Caco-2 (cell line): ENCODE data around the gene IGSF3. TPM values are rescaled to one million over a fixed set of nuclear protein-coding genes. Genes with fewer than 3 reads are reported as not detected.

ENCODE experiments used
- BruUV-seq: library from RNA; stranded (reverse); fragments of 400-500 nt; replicated peaks from 2 replicates; lab custom pipeline; 2021; lab: Mats Ljungman, UMichigan
- CTCF ChIA-PET: fragments of 300-600 bp; sonication (Branson Sonifier 250); formaldehyde crosslinking; loops from one replicate; lab custom pipeline; 2022; ENCODE audit warnings: antibody characterized with exemption; lab: Charles Lee
- POLR2A ChIA-PET: fragments of 300-600 bp; sonication (Branson Sonifier 250); formaldehyde crosslinking; loops from one replicate; lab custom pipeline; 2022; ENCODE audit warnings: antibody characterized with exemption; lab: Charles Lee
- DNase-seq, 2 experiments: peaks; one replicate each; pipeline versions ENCODE4 v3.0.0 to v3.0.0-alpha.2; 2020 to 2022
- H3K27me3 ChIP-seq: replicated peaks from 2 replicates; pipeline ENCODE4 v1.6.0; 2011; ENCODE audit warnings: low read length; ENCODE audit not compliant: control insufficient read depth, insufficient read depth
- H3K36me3 ChIP-seq: 2 replicates; pipeline ENCODE4 v1.5.1; 2011; ENCODE audit warnings: low read length; ENCODE audit not compliant: control insufficient read depth, insufficient read depth
- H3K4me1 ChIP-seq: fragments of 250-450 bp; sonication (Bioruptor Pico); 2 replicates; pipeline ENCODE4 v1.5.1; 2020; ENCODE audit warnings: mild to moderate bottlenecking
- H3K4me3 ChIP-seq: 2 replicates; pipeline ENCODE4 v1.5.1; 2011; ENCODE audit warnings: low read depth, mild to moderate bottlenecking, control low read depth, low read length
- H3K9me3 ChIP-seq: fragments of 250-450 bp; sonication (Bioruptor Pico); 2 replicates; pipeline ENCODE4 v1.5.1; 2020; ENCODE audit warnings: mild to moderate bottlenecking, moderate library complexity
- H3K27ac Mint-ChIP-seq: one replicate; pipeline ENCODE4 v1.8.0; 2022; ENCODE audit warnings: mixed read lengths; ENCODE audit not compliant: unreplicated experiment
- H3K27me3 Mint-ChIP-seq: one replicate; pipeline ENCODE4 v1.8.0; 2022; ENCODE audit warnings: mixed read lengths; ENCODE audit not compliant: insufficient read depth, unreplicated experiment
- H3K36me3 Mint-ChIP-seq: one replicate; pipeline ENCODE4 v1.8.0; 2022; ENCODE audit warnings: mild to moderate bottlenecking, mixed read lengths; ENCODE audit not compliant: insufficient read depth, unreplicated experiment
- H3K4me1 Mint-ChIP-seq: one replicate; pipeline ENCODE4 v1.8.0; 2022; ENCODE audit warnings: low read depth, mixed read lengths; ENCODE audit not compliant: unreplicated experiment
- H3K4me3 Mint-ChIP-seq: one replicate; pipeline ENCODE4 v1.8.0; 2022; ENCODE audit warnings: mild to moderate bottlenecking, moderate library complexity, mixed read lengths; ENCODE audit not compliant: unreplicated experiment
- H3K9me3 Mint-ChIP-seq: one replicate; pipeline ENCODE4 v1.8.0; 2022; ENCODE audit warnings: mixed read lengths; ENCODE audit not compliant: unreplicated experiment
- intact Hi-C: fragments of 100-400 bp; cut with micrococcal nuclease; formaldehyde crosslinking; loops from one replicate; pipeline ENCODE4 v1.10.0; 2022; ENCODE audit not compliant: unreplicated experiment
- total RNA-seq: library from RNA; stranded (reverse); gene quantifications from 2 replicates; pipeline ENCODE4 v1.2.3, GENCODE V29; 2022
- TF ChIP-seq, protein P1 (sequence below), 2 experiments: fragments of 200-600 bp in 1 of 2; IDR thresholded peaks; 1 replicate in 1 of 2; 2 replicates in 1 of 2; pipeline versions ENCODE4 v1.5.1 to v1.8.0; 2011 to 2022; ENCODE audit warnings: antibody characterized with exemption in 1 of 2, control low read depth in 1 of 2, inconsistent platforms in 1 of 2, low read depth in 1 of 2, low read length in 1 of 2, mild to moderate bottlenecking in 1 of 2, moderate library complexity in 1 of 2; ENCODE audit not compliant: insufficient read depth in 1 of 2, severe bottlenecking in 1 of 2, unreplicated experiment in 1 of 2

The IGSF3 gene
- total RNA-seq, 1 experiment from 2014 or later = 24.0 TPM

DNA sequence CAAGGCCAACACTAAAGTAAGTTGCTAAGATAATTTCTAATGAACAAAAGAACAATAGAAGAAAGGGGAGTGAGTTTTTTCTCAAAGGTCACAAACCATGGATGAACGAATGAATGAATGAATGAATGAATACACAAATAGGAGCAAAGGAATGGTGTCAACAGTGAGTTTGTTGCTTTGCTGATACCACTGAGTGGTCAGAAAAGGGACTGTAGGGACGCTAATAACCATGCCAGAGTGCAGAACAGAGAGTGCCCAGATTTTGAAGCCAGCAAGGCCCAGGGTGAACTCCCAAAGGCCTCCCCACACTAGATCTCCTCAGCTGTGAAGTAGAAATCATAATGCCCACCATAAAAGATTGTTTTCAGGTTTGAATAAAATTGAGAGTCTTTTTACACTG lies 112.6 kb downstream of the IGSF3 start:
- H3K9me3 ChIP-seq = no peaks in the 10 kb centered on the region
- intact Hi-C loops = no loop called here
- Mint-ChIP-seq H3K36me3 (no peaks in the 10 kb centered on the region), H3K27me3 (no peaks in the 10 kb centered on the region), H3K27ac (no peak overlapping the region), H3K4me1 (no peaks in the 10 kb centered on the region), H3K4me3 (no peak overlapping the region), H3K9me3 (no peaks in the 10 kb centered on the region)
- CTCF ChIA-PET = no interaction called here
- BruUV-seq = no TSS peak
- H3K4me1 ChIP-seq = no peaks in the 10 kb centered on the region
- no peaks in the 10 kb centered on the region for H3K36me3 ChIP-seq
- no peak for DNase-seq
- no peaks in the 10 kb centered on the region for H3K27me3 ChIP-seq
- no peak overlapping the region for H3K4me3 ChIP-seq
- POLR2A ChIA-PET = no interaction called here
- TF ChIP-seq, protein P1, sequence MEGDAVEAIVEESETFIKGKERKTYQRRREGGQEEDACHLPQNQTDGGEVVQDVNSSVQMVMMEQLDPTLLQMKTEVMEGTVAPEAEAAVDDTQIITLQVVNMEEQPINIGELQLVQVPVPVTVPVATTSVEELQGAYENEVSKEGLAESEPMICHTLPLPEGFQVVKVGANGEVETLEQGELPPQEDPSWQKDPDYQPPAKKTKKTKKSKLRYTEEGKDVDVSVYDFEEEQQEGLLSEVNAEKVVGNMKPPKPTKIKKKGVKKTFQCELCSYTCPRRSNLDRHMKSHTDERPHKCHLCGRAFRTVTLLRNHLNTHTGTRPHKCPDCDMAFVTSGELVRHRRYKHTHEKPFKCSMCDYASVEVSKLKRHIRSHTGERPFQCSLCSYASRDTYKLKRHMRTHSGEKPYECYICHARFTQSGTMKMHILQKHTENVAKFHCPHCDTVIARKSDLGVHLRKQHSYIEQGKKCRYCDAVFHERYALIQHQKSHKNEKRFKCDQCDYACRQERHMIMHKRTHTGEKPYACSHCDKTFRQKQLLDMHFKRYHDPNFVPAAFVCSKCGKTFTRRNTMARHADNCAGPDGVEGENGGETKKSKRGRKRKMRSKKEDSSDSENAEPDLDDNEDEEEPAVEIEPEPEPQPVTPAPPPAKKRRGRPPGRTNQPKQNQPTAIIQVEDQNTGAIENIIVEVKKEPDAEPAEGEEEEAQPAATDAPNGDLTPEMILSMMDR (IDR thresholded peaks at IDR 0.05; ENCODE audit: insufficient read depth in 1 of 2, low read depth in 1 of 2, low read length in 1 of 2, severe bottlenecking in 1 of 2, unreplicated experiment in 1 of 2) = no peak

DNA sequence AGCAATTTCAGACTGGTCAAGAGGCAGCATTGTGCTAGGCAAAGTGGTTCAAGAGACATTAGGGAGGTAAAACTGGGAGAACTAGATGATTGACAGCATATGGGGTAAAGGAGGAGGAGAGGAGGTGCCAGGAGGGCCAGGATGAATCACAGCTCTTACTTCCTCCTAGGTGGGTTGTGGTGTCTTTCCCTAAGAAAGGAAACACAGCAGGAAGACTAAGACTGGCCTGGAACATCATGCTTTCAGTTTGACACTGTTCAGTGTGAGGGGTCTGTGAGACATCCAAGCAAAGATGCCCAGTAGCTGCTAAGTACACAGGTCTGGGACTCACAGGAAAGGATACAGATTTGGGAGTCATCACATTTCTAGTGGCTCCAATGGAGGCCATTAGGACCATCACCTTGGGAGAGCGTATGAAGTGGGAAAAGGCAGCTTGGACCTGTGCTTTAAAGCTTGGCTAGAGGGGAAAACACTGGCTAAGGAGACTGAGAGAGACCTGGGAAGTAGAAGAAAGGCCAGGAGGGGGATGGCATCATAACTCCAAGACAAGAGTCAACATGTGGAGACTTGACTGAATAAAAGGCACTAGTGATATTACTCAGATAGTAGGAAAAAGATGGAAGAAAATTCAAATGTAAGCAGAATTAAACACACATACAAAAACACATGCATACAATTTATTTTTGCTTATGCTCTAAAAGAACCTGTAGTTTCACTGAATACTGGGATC lies 114.0 kb downstream of the IGSF3 start:
- Mint-ChIP-seq H3K27ac (no peak overlapping the region), H3K9me3 (no peaks in the 10 kb centered on the region), H3K4me3 (no peak overlapping the region), H3K27me3 (no peaks in the 10 kb centered on the region), H3K36me3 (no peaks in the 10 kb centered on the region), H3K4me1 (no peaks in the 10 kb centered on the region)
- no peaks in the 10 kb centered on the region for H3K27me3 ChIP-seq
- no TSS peak for BruUV-seq
- no peak overlapping the region for H3K4me3 ChIP-seq
- no peaks in the 10 kb centered on the region for H3K36me3 ChIP-seq
- intact Hi-C loops = no loop called here
- no peaks in the 10 kb centered on the region for H3K9me3 ChIP-seq
- CTCF ChIA-PET = no interaction called here
- no peaks in the 10 kb centered on the region for H3K4me1 ChIP-seq
- POLR2A ChIA-PET = no interaction called here
- no peak for DNase-seq
- TF ChIP-seq, protein P1 (IDR thresholded peaks at IDR 0.05; ENCODE audit: insufficient read depth in 1 of 2, low read depth in 1 of 2, low read length in 1 of 2, severe bottlenecking in 1 of 2, unreplicated experiment in 1 of 2) = no peak

DNA sequence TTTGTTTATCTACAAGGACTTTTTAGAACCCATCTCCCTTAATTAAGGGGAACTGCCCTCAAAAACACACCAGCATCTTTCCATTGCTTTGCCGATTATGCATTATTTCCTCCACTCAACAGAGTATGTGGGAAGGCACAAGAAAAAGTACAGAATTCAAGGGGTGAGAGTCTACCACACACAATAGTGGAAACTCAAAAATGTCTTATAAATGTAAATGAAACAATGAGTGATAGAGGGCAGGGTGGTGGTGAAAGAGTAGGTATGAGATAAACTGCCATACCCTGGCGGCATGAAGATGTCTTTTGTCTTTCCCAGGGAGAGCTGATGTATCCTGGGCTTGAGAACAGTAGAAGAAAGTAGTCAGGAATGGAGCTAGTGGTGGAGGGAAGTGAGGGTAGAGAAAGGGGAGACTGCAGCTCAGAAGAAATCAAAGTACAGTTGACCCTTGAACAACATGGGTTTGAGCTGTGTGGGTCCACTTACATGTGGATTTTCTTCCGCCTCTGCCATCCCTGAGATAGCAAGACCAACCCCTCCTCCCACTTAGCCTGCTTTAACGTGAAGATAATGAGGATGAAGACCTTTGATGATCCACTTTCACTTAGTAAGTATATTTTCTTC lies 121.1 kb downstream of the IGSF3 start:
- H3K4me1 Mint-ChIP-seq = no peaks in the 10 kb centered on the region
- CTCF ChIA-PET = no interaction called here
- H3K4me1 ChIP-seq = no peaks in the 10 kb centered on the region

More for the DNA sequence above, 121.1 kb downstream of the IGSF3 start:
- Mint-ChIP-seq H3K27ac (no peak overlapping the region), H3K4me3 (no peak overlapping the region), H3K27me3 (no peaks in the 10 kb centered on the region), H3K9me3 (no peaks in the 10 kb centered on the region), H3K36me3 (peaks cover 5% of the 10 kb centered on the region)
- H3K9me3 ChIP-seq = no peaks in the 10 kb centered on the region
- POLR2A ChIA-PET = no interaction called here
- no TSS peak for BruUV-seq
- TF ChIP-seq, protein P1 (IDR thresholded peaks at IDR 0.05; ENCODE audit: insufficient read depth in 1 of 2, low read depth in 1 of 2, low read length in 1 of 2, severe bottlenecking in 1 of 2, unreplicated experiment in 1 of 2) = no peak
- H3K4me3 ChIP-seq = no peak overlapping the region
- DNase-seq = no peak
- no peaks in the 10 kb centered on the region for H3K36me3 ChIP-seq
- intact Hi-C loops = no loop called here
- H3K27me3 ChIP-seq = no peaks in the 10 kb centered on the region
